Activated naive CD4-positive, alpha-beta T cell treated with anti-CD3 and anti-CD28 coated beads, Interleukin-2, amount 10 ng/mL, durations not matched to agents 7 days and 5 days (primary cell): ENCODE data around the gene PPARA.

Experiments used
- CTCF ChIA-PET: fragments of 350-600 bp; sonication (Branson Sonifier 250); formaldehyde crosslinking; loops from one replicate; lab custom pipeline; 2021; ENCODE audit warnings: antibody characterized with exemption; lab: Charles Lee
- DNase-seq: peaks from one replicate; pipeline ENCODE4 v3.0.0-alpha.2; 2020
- H3K27ac Mint-ChIP-seq: one replicate; pipeline ENCODE4 v1.8.0; 2021; ENCODE audit warnings: mild to moderate bottlenecking, moderate library complexity, mixed read lengths
- H3K27me3 Mint-ChIP-seq: one replicate; pipeline ENCODE4 v1.8.0; 2021; ENCODE audit warnings: mild to moderate bottlenecking, mixed read lengths
- H3K36me3 Mint-ChIP-seq: one replicate; pipeline ENCODE4 v1.8.0; 2021; ENCODE audit warnings: mixed read lengths
- H3K4me1 Mint-ChIP-seq: one replicate; pipeline ENCODE4 v1.8.0; 2021; ENCODE audit warnings: mixed read lengths
- H3K4me3 Mint-ChIP-seq: one replicate; pipeline ENCODE4 v1.8.0; 2021; ENCODE audit warnings: mild to moderate bottlenecking, moderate library complexity, mixed read lengths
- H3K9me3 Mint-ChIP-seq: one replicate; pipeline ENCODE4 v1.8.0; 2021; ENCODE audit warnings: mixed read lengths

Gene PPARA

GRCh38 chr22:46148816-46149511, 1.4 kb upstream of the PPARA start:
- CTCF ChIA-PET: no interaction called here
- peaks cover 53% of the 10 kb centered on the region for H3K27me3 Mint-ChIP-seq
- H3K36me3 Mint-ChIP-seq: peaks cover 2% of the 10 kb centered on the region
- no peak for DNase-seq
- H3K4me3 Mint-ChIP-seq: peak overlapping the region; percentile 67
- no peak overlapping the region for H3K27ac Mint-ChIP-seq
- peaks cover 17% of the 10 kb centered on the region for H3K4me1 Mint-ChIP-seq
- H3K9me3 Mint-ChIP-seq: no peaks in the 10 kb centered on the region

GRCh38 chr22:46149512-46150033, 753 bp upstream of the PPARA start:
- CTCF ChIA-PET: no interaction called here
- Mint-ChIP-seq H3K4me3 (peak overlapping the region; percentile 67), H3K27ac (no peak overlapping the region), H3K36me3 (peaks cover 2% of the 10 kb centered on the region), H3K4me1 (peaks cover 17% of the 10 kb centered on the region), H3K9me3 (no peaks in the 10 kb centered on the region), H3K27me3 (peaks cover 52% of the 10 kb centered on the region)
- peak; percentile 66 for DNase-seq

- Mint-ChIP-seq H3K9me3 (no peaks in the 10 kb centered on the region), H3K27me3 (peaks cover 46% of the 10 kb centered on the region), H3K27ac (no peak overlapping the region), H3K36me3 (peaks cover 5% of the 10 kb centered on the region), H3K4me3 (peak overlapping the region; percentile 75), H3K4me1 (peaks cover 19% of the 10 kb centered on the region)
- CTCF ChIA-PET: no interaction called here
- DNase-seq: peak; percentile 70
Measured at GRCh38 chr22:46150655-46151477, 540 bp downstream of the PPARA start.

GRCh38 chr22:46153930-46154329, 3.6 kb downstream of the PPARA start:
- peaks cover 14% of the 10 kb centered on the region for H3K36me3 Mint-ChIP-seq
- H3K4me3 Mint-ChIP-seq: no peak overlapping the region
- DNase-seq: no peak
- peaks cover 17% of the 10 kb centered on the region for H3K4me1 Mint-ChIP-seq
- H3K27ac Mint-ChIP-seq: no peak overlapping the region
- H3K9me3 Mint-ChIP-seq: no peaks in the 10 kb centered on the region
- CTCF ChIA-PET: no interaction called here
- peaks cover 15% of the 10 kb centered on the region for H3K27me3 Mint-ChIP-seq

GRCh38 chr22:46156031-46156430, 5.7 kb downstream of the PPARA start:
- CTCF ChIA-PET: no interaction called here
- Mint-ChIP-seq H3K36me3 (peaks cover 17% of the 10 kb centered on the region), H3K27ac (no peak overlapping the region), H3K27me3 (peaks cover under 1% of the 10 kb centered on the region), H3K4me1 (peaks cover 11% of the 10 kb centered on the region), H3K4me3 (no peak overlapping the region), H3K9me3 (no peaks in the 10 kb centered on the region)
- no peak for DNase-seq

GRCh38 chr22:46158283-46158682, 8.0 kb downstream of the PPARA start:
- Mint-ChIP-seq H3K4me1 (peaks cover 2% of the 10 kb centered on the region), H3K27me3 (no peaks in the 10 kb centered on the region), H3K27ac (no peak overlapping the region), H3K4me3 (no peak overlapping the region), H3K36me3 (peaks cover 16% of the 10 kb centered on the region), H3K9me3 (no peaks in the 10 kb centered on the region)
- DNase-seq: no peak
- CTCF ChIA-PET: no interaction called here

GRCh38 chr22:46159212-46159611, 8.9 kb downstream of the PPARA start:
- Mint-ChIP-seq H3K9me3 (no peaks in the 10 kb centered on the region), H3K4me1 (peaks cover 2% of the 10 kb centered on the region), H3K27me3 (no peaks in the 10 kb centered on the region), H3K27ac (no peak overlapping the region), H3K36me3 (peaks cover 16% of the 10 kb centered on the region), H3K4me3 (no peak overlapping the region)
- no peak for DNase-seq
- CTCF ChIA-PET: no interaction called here

GRCh38 chr22:46159777-46160176, 9.5 kb downstream of the PPARA start:
- H3K4me3 Mint-ChIP-seq: no peak overlapping the region
- CTCF ChIA-PET: no interaction called here
- no peaks in the 10 kb centered on the region for H3K9me3 Mint-ChIP-seq
- H3K36me3 Mint-ChIP-seq: peaks cover 16% of the 10 kb centered on the region
- no peak for DNase-seq
- no peak overlapping the region for H3K27ac Mint-ChIP-seq
- peaks cover 2% of the 10 kb centered on the region for H3K4me1 Mint-ChIP-seq
- H3K27me3 Mint-ChIP-seq: no peaks in the 10 kb centered on the region

GRCh38 chr22:46162285-46162684, 12.0 kb downstream of the PPARA start:
- H3K4me1 Mint-ChIP-seq: no peaks in the 10 kb centered on the region
- no peak overlapping the region for H3K27ac Mint-ChIP-seq
- H3K9me3 Mint-ChIP-seq: no peaks in the 10 kb centered on the region
- H3K4me3 Mint-ChIP-seq: no peak overlapping the region
- CTCF ChIA-PET: no interaction called here
- no peak for DNase-seq
- H3K27me3 Mint-ChIP-seq: no peaks in the 10 kb centered on the region
- H3K36me3 Mint-ChIP-seq: peaks cover 10% of the 10 kb centered on the region

GRCh38 chr22:46162771-46163556, 12.6 kb downstream of the PPARA start:
- CTCF ChIA-PET: no interaction called here
- Mint-ChIP-seq H3K4me1 (no peaks in the 10 kb centered on the region), H3K4me3 (no peak overlapping the region), H3K9me3 (no peaks in the 10 kb centered on the region), H3K27me3 (no peaks in the 10 kb centered on the region), H3K27ac (no peak overlapping the region), H3K36me3 (peaks cover 5% of the 10 kb centered on the region)
- no peak for DNase-seq

- H3K4me1 Mint-ChIP-seq: no peaks in the 10 kb centered on the region
- DNase-seq: no peak
- CTCF ChIA-PET: interaction anchor here (1.2 kb wide), 1 partner anchor 204 kb away, joined by 3 read pairs; no protein-coding TSS in a partner anchor
- H3K36me3 Mint-ChIP-seq: peaks cover 5% of the 10 kb centered on the region
- H3K27ac Mint-ChIP-seq: no peak overlapping the region
- H3K9me3 Mint-ChIP-seq: no peaks in the 10 kb centered on the region
- no peak overlapping the region for H3K4me3 Mint-ChIP-seq
- H3K27me3 Mint-ChIP-seq: no peaks in the 10 kb centered on the region
Measured at GRCh38 chr22:46163557-46163888, 13.2 kb downstream of the PPARA start.

GRCh38 chr22:46165977-46166376, 15.7 kb downstream of the PPARA start:
- CTCF ChIA-PET: no interaction called here
- H3K27ac Mint-ChIP-seq: no peak overlapping the region

GRCh38 chr22:46169628-46170027, 19.3 kb downstream of the PPARA start:
- no peak overlapping the region for H3K4me3 Mint-ChIP-seq
- peaks cover 1% of the 10 kb centered on the region for H3K36me3 Mint-ChIP-seq
- H3K27me3 Mint-ChIP-seq: peaks cover 4% of the 10 kb centered on the region
- no peak overlapping the region for H3K27ac Mint-ChIP-seq
- CTCF ChIA-PET: no interaction called here
- no peaks in the 10 kb centered on the region for H3K9me3 Mint-ChIP-seq
- H3K4me1 Mint-ChIP-seq: peaks cover 19% of the 10 kb centered on the region
- DNase-seq: no peak

More at GRCh38 chr22:46165977-46166376, 15.7 kb downstream of the PPARA start:
- no peak overlapping the region for H3K4me3 Mint-ChIP-seq
- no peak for DNase-seq
- H3K27me3 Mint-ChIP-seq: no peaks in the 10 kb centered on the region
- H3K36me3 Mint-ChIP-seq: peaks cover 2% of the 10 kb centered on the region
- peaks cover 3% of the 10 kb centered on the region for H3K4me1 Mint-ChIP-seq
- H3K9me3 Mint-ChIP-seq: no peaks in the 10 kb centered on the region

GRCh38 chr22:46171940-46172339, 21.6 kb downstream of the PPARA start:
- Mint-ChIP-seq H3K4me1 (peaks cover 19% of the 10 kb centered on the region), H3K36me3 (peaks cover 4% of the 10 kb centered on the region), H3K27ac (no peak overlapping the region), H3K9me3 (no peaks in the 10 kb centered on the region), H3K27me3 (peaks cover 4% of the 10 kb centered on the region), H3K4me3 (no peak overlapping the region)
- CTCF ChIA-PET: no interaction called here
- no peak for DNase-seq
